NCI-H526 treated with DMSO at 0.1 percent for 48 hours (cell line): ENCODE measurements around the gene IL17REL.
A peak's percentile ranks its signal among the peaks of the same experiment; 100 is the strongest.

Experiments used
- DNase-seq: peaks from one replicate; lab custom pipeline; 2025; lab: John Stamatoyannopoulos, UW

IL17REL gene

DNA sequence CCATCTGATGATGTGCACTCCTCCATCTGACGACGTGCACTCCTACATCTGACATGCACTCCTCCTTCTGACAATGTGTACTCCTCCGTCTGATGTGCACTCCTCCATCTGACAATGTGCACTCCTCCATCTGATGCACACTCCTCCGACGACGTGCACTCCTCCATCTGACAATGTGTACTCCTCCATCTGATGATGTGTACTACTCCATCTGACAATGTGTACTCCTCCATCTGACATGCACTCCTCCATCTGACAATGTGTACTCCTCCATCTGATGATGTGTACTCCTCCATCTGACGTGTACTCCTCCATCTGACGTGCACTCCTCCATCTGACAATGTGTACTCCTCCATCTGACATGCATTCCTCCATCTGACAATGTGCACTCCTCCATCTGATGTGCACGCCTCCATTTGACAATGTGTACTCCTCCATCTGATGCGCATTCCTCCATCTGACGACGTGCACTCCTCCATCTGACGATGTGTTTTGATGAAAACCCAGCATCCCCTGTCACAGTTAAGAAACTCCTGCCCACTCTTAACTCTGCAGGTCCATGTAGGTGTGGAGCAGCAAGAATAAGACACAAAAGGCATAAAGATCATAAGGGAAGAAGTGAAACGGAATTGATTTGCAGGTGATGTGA lies 9.7 kb upstream of the IL17REL start:
- no peak for DNase-seq

DNA sequence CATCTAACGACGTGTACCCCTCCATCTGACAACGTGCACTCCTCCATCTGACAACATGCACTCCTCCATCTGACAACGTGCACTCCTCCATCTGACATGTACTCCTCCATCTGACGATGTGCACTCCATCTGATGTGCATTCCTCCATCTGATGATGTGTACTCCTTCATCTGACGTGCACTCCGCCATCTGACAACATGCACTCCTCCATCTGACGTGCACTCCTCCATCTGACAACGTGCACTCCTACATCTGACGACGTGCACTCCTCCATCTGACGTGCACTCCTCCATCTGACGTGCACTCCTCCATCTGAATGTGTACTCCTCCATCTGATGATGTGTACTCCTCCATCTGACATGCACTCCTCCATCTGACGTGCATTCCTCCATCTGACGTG lies 8.0 kb upstream of the IL17REL start:
- no peak for DNase-seq

DNA sequence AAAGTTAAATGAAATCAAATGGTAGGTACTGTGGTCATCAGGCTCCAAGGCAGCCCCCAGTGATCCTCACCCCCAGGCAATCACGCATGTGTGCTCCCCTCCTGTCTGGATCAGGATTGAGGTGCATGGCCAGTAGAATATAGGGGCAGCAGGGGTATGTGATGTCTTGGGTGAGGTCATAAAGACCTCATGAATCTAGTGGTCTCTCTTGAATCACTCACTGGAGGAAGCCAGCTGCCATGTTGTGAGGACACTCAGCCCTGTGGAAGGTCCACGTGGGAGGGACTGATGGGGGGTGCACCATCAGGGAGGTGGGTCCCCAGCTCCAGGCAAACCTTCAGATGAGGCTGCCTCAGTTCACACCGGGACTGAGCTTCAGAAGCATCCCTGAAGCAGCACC lies 6.8 kb upstream of the IL17REL start:
- DNase-seq: no peak

DNA sequence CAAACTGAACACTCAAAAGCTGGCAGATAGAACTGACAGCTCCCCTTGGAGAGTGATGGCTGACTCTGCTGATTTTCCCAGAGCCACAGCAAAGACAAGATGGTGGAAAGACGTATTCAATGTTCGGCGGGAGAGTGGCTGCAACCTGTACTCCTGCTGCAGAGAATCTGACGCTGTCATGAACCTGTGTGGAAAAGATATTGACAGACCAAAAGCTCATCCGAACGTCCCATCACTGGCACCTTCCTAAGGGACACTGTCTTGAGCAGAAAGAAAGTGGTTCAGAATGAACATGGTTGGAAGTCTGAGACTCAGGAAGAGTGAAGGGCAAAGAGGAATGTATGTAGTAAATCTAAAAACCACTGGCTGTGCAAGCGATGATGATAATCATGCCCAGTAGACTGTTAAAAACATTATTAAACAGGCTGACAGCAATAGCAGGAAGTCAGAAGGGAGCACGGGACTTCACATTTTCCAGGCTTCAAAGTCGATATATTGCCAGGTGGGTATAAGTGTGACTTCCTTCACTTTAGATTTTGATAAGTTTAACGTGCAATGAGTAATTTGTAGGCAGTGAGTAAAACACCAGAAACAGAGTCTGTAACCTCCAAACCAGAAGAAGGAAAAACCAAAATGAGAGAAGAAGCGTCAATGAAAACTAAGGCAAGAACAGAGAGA lies 6.2 kb upstream of the IL17REL start:
- no peak for DNase-seq

DNA sequence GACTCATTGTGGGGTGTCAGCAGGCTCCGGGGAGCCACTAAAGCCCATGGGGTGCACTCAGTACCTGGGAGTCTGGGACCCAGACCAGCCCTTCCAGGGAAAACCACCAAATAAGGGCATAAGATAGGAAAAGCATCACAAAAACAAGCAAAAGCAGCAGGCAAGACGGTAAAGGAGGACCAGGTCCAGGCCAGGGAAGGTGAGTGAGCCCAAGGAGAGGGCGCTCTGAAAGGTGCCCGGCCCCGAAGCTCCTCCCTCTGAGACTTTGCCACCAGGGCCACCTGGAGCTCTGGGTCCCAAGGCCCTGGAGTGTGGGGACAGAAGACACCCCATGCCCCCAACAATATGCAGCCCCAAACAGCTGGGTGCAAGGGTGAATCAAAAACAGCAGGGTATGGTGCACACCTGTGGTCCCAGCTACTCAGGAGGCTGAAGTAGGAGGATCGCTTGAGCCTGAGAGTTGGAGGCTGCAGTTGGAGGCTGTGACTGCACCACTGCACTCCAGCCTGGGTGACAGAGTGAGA lies 5.2 kb upstream of the IL17REL start:
- no peak for DNase-seq

DNA sequence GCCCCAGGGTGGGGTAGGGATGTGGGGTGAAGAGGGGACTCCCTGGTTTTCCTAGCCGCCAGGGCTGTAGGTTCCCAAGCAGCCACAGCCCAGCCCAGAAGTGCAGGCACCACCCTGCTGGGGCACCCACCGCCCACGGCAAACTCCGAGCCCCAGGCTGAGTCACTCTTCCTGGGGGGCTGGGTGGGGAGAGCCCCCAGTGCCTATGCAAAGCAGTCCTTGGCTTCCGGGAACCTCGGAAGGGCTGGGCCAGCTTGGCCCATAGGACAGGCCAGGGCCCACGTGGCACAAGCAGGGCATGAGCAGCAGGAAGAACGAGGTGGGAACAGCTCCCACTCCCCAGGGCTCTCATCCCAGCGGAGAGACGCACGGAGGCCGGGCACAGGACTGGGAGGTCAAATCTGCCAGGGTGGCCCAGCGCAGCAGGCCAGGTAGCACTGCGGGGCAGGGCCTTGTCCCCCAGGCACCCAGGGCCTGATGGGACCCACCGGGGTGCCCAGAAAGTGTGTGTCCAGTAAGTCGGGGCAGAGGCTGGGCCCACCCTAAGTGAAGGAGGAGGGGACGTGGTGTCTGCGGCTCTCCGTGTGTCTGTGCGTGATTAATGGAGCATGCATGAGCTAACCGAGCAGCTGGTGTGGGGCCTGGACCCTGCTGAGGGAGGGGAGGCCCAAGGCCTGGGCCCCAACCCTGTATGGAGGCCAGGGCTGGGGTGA lies 4.6 kb upstream of the IL17REL start:
- DNase-seq: no peak

DNA sequence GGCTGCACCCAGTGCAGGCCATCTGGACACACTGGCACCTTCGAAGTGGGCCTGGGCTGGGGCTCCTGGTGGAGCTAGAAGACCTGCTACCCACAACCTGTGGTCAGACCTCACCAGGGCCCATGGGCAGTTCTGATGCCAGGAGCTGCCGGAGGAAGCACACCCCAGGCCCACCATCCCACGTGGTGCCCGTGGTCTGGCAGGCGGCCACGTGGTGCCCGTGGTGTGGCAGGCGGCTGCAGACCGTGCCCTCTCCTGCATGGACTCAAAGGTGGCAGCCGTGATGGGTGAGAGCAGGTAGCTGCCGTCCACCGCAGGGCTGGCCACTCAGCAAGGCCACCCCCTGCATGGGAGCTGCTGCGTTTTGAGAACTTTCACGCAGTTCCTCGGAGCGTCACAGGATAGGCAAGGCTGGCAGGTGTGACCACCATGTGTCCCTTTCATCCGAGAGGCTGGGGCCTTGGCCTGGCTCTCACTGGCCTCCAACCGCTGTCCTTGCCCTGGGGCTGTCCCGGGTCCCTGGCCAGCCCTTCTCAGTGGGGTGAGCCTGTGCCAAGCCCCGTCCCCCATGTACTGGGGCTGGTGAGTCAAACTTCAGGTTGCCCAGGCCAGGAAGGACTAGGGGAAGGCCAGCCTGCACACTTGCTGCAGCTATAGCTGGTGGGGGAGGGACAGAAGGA lies 3.9 kb upstream of the IL17REL start:
- no peak for DNase-seq

DNA sequence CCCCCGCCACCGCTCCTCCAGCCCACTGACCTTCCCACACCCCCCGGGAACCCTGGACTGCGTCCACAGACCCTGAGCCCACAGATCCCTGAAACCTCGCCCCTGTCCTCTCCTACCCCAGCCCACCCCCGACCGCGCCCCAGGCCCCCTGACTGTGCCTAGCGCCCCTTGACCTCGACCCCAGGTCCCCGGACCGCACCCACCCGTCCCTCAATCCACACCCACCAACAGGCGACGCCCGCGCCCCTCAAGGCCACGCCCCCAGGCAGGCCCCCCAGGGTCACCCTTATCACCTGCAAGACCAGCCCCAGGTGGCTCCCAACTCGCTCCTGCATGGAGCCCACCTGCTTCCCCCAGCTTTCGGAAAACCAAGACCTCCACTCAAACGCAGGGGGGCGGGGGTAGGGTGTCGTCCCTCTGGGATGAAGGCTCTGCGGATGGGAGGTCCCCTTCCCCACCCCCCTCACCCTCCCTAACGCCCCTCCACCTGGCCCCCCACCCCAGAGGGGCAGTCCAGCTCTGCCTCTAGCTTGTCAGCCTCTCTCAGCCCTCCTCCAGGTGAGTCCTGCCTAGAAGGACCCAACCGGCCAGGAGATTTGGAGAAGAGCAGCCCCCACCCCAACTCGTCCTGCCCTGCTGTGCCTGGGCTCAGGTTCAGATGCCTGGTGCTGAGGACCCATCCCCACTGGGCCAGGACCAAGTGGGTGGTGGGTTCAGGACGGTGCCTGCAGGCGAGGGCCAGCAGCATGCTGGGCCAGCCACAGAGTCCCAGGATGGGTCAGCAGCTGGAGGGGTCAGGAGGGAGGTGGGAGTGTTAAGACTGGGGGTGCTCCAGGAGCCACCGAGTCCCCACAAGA lies 3.1 kb upstream of the IL17REL start:
- no peak for DNase-seq

DNA sequence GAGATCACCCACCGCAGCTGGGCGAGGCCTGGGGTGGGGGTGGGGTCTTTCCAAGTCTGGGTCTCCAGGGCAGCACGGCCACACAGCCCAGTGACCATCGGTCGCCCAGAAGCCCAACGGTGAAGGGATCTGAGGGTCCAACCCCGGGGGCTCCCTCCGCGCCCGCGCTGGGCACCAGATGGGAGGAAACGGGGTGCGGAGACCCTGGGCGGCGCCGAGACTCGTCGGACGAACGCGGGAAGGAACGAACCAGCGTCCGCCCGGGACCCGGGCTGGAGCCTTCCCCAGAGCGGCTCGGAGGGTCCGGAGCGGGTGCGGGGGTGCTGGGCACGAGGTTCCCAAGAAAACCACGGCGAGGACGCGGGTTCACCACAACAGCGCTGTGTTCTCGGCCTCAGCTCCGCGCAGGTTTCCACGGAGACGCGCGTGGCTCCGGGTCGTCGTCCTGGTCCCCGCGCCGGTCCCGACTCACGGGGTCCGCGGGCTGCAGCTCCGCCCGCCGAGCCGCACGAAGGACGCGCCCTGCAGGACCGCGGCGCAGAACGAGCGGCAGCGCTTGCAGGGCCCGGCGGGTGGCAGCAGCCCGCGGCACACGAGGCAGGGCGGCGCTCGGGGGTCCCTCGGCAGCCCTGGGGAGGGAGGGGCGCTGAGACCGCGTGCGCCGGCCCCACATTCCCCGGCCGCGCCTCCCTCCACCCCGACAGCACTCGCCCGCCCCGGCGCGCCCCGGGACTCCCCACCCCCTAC lies 2.3 kb upstream of the IL17REL start:
- no peak for DNase-seq

DNA sequence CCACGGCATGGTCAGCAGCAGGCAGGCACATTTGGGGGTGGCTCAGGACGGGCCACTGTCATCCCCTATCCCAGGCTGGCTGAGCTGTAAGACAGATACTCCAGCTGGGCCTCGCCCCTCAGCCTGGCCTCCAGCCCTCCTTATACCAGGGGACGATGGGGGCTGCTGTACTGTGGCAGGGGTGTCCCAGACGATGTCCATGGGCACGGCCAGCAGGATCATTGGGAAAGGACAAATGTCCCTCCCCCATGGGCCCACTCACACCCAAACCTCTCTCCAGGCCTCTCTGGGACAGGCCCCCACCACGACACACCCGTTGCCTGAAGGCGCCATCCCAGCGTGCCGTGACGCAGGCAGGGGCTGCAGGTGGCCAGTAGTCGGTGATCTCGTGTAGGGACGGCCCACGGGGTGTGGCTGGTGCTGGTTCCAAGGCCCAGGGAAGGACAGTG lies 1.5 kb upstream of the IL17REL start:
- DNase-seq: no peak

DNA sequence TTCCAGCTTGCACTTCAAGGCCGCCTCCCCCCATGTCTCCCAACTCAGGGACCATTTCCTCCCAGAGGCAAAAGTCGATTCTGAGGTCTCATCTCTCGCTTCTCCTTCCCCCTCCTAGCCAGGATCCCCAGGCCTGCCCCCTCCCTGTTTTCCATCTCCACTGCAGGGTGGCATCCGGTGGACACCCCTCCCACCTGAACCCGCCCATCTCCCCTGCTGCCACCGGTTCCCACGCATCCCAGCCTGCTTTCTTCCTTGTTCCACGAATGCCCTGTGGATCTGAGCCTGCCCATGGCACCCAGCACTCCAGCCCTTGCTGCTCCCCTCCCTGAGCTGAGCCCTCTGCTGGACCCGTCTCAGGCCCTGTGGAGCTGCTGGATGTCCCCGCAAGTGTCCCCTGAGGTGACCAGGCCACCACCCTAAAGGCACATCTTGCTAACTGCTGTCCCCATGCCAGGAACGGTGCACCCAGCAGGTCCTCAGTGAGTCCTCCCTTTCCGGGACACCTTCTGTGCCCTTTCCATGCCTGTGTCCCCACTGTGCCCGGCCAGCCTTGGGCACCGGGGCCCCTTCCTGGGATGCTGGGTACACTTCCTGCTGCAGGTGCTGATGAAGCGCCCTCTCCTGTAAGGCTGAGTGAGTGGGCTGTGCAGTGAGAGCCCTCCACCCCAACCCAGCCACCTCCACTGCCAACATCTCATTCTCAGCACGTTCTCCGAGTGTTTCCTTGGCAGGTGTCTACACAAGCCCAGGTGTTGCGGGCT lies 936 bp downstream of the IL17REL start:
- no peak for DNase-seq

DNA sequence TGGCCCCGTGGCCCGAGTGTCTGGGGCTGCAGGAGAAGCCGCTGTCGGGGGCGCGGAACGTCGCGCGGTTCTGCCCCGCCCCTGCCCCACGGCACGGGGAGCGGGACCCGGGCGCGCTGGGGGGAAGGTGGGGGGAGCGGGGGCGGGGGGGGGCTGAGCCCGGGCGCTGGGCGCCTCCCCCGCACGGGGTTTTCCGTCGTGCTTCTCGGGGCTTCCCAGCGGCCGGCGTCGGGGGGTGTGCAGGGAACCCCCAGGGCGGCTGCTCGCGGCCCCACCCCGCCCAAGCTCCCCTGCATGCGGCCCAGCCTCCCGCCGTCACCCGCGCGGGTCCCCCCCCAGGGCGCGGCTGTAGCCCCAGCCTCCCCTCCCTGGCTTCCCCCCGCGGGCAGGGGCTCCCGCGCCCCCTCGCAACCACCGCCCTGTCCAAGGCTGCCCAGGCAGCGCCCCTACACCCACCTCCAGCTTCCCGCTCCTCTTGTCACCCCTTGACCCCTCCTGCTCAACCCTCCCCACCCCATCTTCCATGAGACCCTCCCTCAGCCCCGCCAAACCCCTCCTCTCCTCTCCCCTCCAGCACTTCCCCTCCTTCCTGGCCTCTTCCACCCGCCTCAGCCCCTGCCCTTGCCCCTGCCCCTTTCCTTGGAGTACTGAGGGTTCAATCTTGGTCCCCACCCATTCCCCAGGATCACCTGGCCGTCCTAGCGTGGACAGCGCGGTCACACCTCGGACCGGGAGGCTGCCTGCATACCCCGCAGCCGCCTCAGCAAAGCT lies 1.7 kb downstream of the IL17REL start:
- DNase-seq: no peak

DNA sequence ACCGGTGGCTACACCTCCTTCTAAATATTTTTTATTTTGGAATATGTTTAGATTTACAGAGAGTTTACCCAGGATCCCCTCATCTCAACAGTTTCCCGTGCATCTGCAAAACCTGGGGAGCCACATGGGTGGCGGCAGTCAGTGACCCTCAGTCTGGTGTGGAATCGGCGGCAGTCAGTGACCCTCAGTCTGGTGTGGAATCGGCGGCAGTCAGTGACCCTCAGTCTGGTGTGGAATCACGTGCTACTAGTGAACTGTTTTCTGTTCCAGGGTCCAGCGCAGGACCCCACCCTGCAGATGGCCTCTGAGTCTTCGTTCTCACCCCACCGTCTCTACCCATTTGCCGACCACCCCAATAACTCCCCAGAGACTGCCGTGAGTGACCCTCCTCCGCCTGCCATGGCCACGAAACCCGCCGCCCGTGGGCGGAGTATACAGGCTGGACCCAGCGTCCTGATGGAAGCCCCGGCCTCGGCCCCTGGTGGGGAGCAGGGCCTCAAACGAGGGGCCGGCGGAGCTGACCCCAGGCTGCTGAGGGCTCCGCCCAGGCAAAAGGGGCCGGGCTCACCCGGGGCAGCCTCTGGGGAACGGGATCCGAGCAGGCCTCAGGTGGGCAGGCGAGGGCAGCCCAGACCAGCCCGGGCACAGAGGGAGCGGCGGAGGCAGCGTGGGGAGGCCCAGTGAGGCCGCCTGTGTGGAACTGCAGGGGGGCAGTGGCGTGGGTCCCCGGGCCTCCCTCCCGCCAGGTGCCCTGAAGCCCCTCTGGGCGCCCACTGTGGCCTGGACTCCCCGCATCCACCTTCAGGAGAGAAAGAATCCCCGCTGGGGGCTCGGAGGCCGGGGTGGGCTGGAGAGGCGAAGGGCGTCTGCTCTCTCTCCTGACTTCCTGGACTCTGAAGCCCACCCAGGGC lies 2.5 kb downstream of the IL17REL start:
- no peak for DNase-seq

DNA sequence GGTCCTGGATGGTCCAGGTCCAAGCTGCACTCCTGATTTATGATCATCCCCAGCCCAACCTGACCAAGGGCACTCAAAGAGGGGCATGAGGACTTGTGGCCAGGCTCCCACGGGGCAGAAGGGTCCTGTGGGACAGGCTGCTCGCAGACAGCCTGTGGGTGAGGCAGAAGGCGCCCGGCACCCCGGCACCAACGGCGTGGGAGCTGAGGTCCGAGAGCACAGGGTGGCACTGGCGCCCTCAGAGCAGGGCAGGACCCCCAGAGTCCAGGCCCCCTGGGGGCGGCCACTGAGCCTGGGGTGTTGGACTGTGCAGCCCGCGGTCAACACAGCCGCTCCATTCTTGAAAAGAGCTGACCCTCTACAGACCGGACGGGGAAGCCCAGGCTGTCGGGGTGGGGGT lies 3.3 kb downstream of the IL17REL start:
- DNase-seq: no peak

DNA sequence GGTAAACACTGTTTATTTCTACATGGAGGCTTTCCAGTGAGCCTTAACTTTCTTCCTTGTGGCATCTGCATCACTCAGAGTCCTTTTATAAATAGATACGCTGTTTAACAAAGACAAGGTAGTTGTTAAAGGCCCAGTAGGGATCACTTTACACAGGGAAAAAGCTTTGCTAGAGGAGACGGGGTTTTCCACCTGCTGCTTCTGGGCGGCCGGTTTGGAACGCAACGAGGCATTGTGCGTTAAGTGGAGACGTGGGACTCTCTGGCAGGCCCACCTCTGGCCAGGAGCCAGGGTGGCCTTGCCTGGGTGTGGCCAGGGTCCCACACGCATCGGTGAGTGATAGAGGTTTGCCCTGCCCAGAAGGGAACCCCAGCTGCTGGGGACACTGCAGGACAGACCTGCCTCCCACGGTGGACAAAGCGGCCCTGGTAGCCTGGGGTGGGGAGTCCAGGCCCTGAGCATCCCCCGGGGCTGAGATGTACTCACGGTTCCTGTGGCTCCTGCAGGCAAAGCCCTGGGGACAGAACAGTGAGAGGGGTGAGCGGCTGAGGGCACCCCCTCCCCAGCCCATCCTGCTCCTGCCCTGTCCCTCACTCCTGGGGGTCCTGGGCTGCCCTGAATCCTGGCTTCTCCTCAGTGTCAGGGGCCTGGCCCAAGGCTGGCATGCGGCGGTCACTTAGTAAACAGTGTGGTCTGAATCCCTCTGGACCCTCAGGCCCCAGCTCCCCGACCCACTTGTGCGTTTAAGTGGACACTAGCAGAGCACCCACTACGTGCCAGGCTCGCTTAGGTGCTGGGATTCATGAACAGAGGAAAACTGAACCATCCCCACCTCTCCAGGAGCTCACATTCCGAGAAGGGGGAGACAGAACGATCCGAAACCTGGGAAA lies 4.2 kb downstream of the IL17REL start:
- DNase-seq: peak; percentile 23

DNA sequence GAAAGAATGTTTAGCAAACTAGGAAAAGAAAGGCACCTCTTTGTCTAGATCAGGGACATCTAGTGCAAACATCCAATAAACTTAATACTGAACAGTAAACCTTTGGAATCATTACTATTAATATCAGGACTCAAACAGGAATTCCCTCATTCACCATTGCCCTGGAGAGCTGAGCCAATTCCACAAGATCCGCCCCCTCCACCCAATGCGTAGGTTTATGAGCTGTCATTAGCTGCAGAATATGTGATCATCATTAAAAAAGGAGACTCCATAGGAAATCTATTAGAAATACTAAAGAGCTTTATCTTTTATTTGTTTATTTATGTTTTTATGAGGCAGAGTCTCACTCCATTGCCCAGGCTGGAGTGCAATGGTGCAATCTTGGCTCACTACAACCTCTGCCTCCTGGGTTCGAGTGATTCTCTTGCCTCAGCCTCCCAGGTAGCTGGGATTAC lies 5.5 kb downstream of the IL17REL start:
- DNase-seq: no peak

DNA sequence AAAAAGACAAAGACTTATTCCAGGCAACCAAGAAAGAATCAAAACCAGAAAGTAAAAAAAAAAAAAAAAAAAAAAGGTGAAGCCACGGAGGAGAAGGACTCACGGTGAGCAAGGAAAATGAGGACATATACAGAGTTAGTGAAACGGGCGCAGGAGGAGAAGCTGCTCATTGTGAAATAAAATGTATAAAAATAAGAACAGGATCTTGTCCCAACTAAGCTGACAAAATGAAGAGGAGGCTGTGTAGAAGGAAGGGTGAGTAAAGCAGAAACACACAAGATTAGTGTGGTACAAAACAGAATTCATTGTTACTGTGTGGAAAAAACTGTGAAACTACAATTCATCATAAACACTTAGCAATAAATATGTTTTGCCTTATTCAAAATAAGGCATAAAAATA lies 7.6 kb downstream of the IL17REL start:
- no peak for DNase-seq
